Ascending aorta (tissue), 2 donors: ENCODE results near the gene GMIP. TPM values are rescaled to one million over a fixed set of nuclear protein-coding genes. Genes with fewer than 3 reads are reported as not detected.
"Not testable (repeated sequence)": the region's sequence is repeated elsewhere in the genome, so short reads cannot be mapped to it uniquely, and the experiment has no call there.

Experiments
- DNase-seq, 2 donors: peaks; one replicate each; pipeline ENCODE4 v3.0.0-alpha.2; 2019; ENCODE audit warnings: low spot score in 2 of 2
- H3K27ac ChIP-seq, 2 donors: fragments of 200-600 bp; sonication (generic); one replicate each; pipeline ENCODE4 v1.5.1; 2016 to 2017; ENCODE audit warnings: mild to moderate bottlenecking in 1 of 2
- H3K27me3 ChIP-seq: fragments of 200-600 bp; sonication (generic); one replicate; pipeline ENCODE4 v1.5.1; 2017
- H3K36me3 ChIP-seq, 2 donors: fragments of 200-600 bp; sonication (generic); one replicate each; pipeline ENCODE4 v1.5.1; 2016
- H3K4me1 ChIP-seq, 2 donors: fragments of 200-600 bp; sonication (generic); one replicate each; pipeline ENCODE4 v1.5.1; 2016 to 2017; ENCODE audit warnings: mild to moderate bottlenecking in 1 of 2
- H3K4me3 ChIP-seq, 2 donors: fragments of 200-600 bp; sonication (generic); one replicate each; pipeline ENCODE4 v1.5.1; 2016 to 2017; ENCODE audit warnings: mild to moderate bottlenecking in 1 of 2
- H3K9me3 ChIP-seq, 2 donors: fragments of 200-600 bp; sonication (generic); one replicate each; pipeline ENCODE4 v1.5.1; 2016
- intact Hi-C: fragments of 100-400 bp; cut with DNase I; formaldehyde crosslinking; loops from one replicate; pipeline ENCODE4 v1.15.1; 2023
- total RNA-seq: library from RNA; depleted of rRNA; stranded (reverse); fragments of >200 nt; gene quantifications from one replicate; pipeline ENCODE4 v1.1.0, GENCODE V29; 2016
- TF ChIP-seq, protein P1 (sequence below), 3 experiments: fragments of 200-600 bp in 2 of 3; fragments of 450-650 bp in 1 of 3; sonication (generic) in 2 of 3; IDR thresholded peaks; one replicate each; pipeline ENCODE4 v1.5.1; 2016 to 2019; ENCODE audit warnings: antibody characterized with exemption in 3 of 3, mild to moderate bottlenecking in 1 of 3, moderate library complexity in 1 of 3

GMIP gene
- total RNA-seq, 1 donor from 2014 or later = 3.9 TPM

DNA sequence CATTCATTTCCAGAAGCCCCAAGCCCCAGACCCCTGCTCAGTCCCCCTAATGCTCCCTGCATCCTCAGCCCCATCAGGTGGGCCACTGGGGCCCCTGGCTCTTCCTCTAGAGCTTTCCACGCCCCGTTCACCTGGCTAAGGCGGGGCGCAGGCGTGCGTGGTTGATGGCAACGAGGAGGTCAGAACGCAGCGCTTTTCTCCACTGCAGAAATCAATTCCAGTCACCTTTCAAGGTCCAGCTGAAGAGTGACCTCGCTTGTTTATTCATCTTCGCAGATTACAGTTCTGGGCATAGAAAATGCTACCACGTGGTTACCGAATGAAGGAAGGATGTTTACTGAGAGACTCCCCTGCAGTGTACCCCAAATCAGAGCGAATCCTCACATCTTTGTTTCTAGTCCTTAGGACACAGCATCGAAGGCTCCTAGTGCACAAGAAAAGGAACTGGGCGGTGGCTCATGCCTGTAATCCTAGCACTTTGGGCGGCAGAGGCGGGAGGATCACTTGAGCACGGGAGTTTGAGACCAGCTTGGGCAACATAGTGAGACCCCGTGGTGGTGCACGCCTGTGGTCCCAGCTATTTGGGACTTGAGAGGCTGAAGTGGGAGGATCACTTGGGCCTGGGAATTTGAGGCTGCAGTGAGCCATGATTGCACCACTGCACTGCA, 24.1 kb downstream of the GMIP start:
- H3K9me3 ChIP-seq = no peaks in the 10 kb centered on the region
- peaks cover 0 to 2% of the 10 kb centered on the region in 2 donors for H3K4me1 ChIP-seq
- no peak overlapping the region for H3K27ac ChIP-seq
- TF ChIP-seq, protein P1, sequence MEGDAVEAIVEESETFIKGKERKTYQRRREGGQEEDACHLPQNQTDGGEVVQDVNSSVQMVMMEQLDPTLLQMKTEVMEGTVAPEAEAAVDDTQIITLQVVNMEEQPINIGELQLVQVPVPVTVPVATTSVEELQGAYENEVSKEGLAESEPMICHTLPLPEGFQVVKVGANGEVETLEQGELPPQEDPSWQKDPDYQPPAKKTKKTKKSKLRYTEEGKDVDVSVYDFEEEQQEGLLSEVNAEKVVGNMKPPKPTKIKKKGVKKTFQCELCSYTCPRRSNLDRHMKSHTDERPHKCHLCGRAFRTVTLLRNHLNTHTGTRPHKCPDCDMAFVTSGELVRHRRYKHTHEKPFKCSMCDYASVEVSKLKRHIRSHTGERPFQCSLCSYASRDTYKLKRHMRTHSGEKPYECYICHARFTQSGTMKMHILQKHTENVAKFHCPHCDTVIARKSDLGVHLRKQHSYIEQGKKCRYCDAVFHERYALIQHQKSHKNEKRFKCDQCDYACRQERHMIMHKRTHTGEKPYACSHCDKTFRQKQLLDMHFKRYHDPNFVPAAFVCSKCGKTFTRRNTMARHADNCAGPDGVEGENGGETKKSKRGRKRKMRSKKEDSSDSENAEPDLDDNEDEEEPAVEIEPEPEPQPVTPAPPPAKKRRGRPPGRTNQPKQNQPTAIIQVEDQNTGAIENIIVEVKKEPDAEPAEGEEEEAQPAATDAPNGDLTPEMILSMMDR (IDR thresholded peaks at IDR 0.05) = no peak
- peak overlapping the region in 1 of 2 donors; percentile 62 for H3K4me3 ChIP-seq
- DNase-seq = no peak
- intact Hi-C loops = no loop called here
- H3K36me3 ChIP-seq = no peaks in the 10 kb centered on the region
- H3K27me3 ChIP-seq = no peaks in the 10 kb centered on the region

DNA sequence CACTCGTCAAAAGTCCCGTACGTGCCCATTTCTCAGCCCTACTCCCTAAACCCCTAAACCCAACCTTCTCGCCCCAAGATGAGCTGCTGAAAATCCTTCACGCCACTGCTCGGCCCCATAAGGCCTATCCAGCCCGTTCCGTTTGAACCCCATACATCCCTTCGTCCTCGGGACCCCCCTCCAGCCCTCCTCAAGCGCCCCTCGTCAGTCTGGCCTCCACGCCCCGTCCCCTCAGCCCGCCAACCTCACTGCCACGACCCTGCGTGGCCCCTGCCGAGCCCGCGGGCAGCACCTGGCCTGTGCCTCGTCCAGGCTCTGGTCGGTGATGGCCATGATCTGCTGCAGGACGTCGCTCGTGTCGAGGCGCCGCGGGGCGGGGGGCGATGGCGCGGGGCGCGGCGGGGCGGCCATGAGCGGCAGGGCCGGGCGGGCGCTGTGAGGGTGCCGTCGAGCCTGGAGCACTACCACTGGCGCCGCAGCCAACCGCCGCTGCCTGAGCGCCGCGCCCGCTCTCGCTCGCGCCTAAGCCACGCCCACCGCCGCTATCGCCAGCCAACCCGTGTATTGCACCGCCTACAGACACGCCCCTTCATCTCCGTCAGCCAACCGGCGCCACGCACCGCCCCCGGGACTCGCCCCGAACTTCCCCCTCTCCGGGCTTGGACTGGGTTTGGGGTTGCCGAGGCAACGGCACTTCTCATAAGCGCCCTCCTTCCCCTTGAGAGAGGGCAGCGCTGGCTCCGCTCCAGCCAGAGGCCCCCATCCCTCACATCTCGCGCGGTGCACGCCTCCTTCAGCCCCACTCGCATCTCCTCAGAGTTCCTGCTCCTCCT, 25.0 kb downstream of the GMIP start, which contains the start of gene PBX4:
Gene PBX4 (minus strand): TSS at position 469 of the 833 bp plus-strand sequence. CDS start 58 bp downstream, at position 411.
- Histone ChIP-seq H3K27me3 (no peaks in the 10 kb centered on the region), H3K9me3 (no peaks in the 10 kb centered on the region), H3K4me1 (peaks cover 0 to 2% of the 10 kb centered on the region in 2 donors), H3K27ac (no peak within 1 kb of the TSS), H3K36me3 (no peaks in the 10 kb centered on the region), H3K4me3 (peak within 1 kb of the TSS in 1 of 2 donors; percentile 62)
- DNase-seq = peak; percentile 71 to 90
- TF ChIP-seq, protein P1 (IDR thresholded peaks at IDR 0.05) = no peak
- intact Hi-C loops = no loop called here

DNA sequence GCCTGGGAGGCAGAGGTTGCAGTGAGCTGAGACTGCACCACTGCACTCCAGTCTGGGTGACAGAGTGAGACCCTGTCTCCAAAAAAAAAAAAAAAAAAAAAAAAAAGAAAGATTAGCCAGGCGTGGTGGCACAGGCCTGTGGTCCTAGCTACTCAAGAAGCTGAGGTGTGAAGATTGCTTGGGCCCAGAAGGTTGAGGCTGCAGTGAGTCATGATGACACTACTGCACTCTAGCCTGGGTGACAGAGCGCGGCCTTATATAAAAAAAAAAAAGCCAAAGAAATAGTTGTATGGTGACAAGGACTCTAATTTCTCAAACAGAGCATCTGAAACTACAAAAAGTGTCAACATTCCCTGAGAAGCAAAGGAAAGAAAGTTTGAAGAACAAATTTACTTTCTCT, 28.4 kb downstream of the GMIP start:
- TF ChIP-seq, protein P1 (IDR thresholded peaks at IDR 0.05) = no peak
- DNase-seq = no peak
- no peak overlapping the region for H3K4me3 ChIP-seq
- no peaks in the 10 kb centered on the region for H3K36me3 ChIP-seq
- no peaks in the 10 kb centered on the region for H3K9me3 ChIP-seq
- intact Hi-C loops = no loop called here
- no peak overlapping the region for H3K27ac ChIP-seq
- no peaks in the 10 kb centered on the region for H3K27me3 ChIP-seq
- H3K4me1 ChIP-seq = peaks cover 0 to 2% of the 10 kb centered on the region in 2 donors

DNA sequence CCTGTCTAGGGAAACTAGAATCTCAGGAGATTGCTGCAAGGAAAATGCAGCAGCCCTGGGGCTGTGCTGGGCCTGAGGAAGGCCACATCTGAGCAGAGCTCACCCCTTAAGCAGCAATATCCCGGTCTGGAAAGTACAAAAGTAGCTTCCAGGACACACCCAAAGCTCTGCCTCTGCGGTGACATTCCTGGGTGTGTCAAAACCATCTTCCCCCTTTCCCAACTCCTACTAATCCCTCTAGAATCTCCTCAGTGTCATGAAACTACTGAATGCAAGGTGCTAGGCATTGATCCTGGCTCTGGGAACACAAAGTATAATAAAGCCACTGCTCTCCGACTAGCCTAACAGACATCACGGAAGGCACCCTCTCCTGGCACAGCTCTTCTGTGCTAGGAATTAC, 30.0 kb downstream of the GMIP start:
- DNase-seq = no peak
- no peaks in the 10 kb centered on the region for H3K9me3 ChIP-seq
- H3K27ac ChIP-seq = no peak overlapping the region
- H3K36me3 ChIP-seq = no peaks in the 10 kb centered on the region
- H3K27me3 ChIP-seq = no peaks in the 10 kb centered on the region
- intact Hi-C loops = no loop called here
- no peak overlapping the region for H3K4me3 ChIP-seq
- TF ChIP-seq, protein P1 (IDR thresholded peaks at IDR 0.05) = no peak
- peaks cover 0 to 2% of the 10 kb centered on the region in 2 donors for H3K4me1 ChIP-seq

DNA sequence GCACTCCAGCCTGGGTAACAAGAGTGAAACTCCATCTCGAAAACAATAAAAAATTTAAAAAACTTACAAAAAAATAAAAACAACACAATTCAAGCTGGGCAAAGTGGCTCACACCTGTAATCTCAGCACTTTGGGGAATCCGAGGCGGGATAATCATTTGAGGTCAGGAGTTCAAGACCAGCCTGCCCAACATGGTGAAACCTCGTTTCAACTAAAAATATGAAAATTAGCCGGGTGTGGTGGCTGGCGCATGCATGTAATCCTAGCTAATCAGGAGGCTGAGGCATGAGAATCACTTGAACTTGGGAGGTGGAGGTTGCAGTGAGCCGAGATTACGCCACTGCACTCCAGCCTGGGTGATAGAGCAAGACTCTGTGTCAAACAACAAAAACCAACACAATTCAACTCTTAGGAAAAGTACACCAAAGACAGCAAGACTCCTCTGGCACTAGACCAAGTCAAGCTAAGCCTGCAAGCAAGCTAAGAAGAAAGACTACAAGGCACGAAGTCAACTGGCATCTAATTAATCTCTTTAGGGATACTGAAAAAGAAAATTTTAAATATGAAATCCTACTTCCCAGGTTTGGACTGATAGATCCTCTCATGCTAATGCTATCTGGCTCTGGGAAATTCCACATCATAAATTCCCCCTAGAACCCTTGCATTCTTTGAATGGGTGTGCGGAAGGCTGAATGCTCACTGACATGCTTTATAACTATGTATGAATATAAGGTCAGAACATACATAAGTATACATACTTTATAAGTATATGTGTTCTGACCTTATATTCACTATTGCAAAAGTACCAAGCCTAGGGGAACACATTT, 32.9 kb downstream of the GMIP start:
- no peak for DNase-seq
- intact Hi-C loops = no loop called here
- H3K27ac ChIP-seq = no peak overlapping the region
- H3K27me3 ChIP-seq = no peaks in the 10 kb centered on the region
- no peaks in the 10 kb centered on the region for H3K4me1 ChIP-seq
- no peak overlapping the region for H3K4me3 ChIP-seq
- no peaks in the 10 kb centered on the region for H3K9me3 ChIP-seq
- TF ChIP-seq, protein P1 (IDR thresholded peaks at IDR 0.05) = no peak
- H3K36me3 ChIP-seq = no peaks in the 10 kb centered on the region

DNA sequence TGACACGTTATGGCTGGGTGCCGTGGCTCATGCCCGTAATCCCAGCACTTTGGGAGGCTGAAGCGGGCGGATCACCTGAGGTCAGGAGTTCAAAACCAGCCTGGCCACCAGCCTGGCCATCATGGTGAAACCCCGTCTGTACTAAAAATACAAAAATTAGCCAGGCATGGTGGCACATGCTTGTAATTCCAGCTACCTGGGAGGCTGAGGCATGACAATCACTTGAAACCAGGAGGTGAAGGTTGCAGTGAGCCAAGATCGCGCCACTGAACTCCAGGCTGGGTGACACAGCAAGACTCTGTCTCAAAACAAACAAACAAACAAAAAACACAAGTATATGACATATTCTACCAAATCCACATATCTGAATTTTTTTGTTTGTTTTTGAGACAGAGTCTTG, 36.8 kb downstream of the GMIP start:
- H3K36me3 ChIP-seq, H3K4me1 ChIP-seq, H3K9me3 ChIP-seq, H3K4me3 ChIP-seq, intact Hi-C loops, H3K27ac ChIP-seq, DNase-seq, H3K27me3 ChIP-seq: not testable (repeated sequence)
